GM18867 (cell line): ENCODE data around the gene COL5A3.
"Not testable (repeated sequence)": the region's sequence is repeated elsewhere in the genome, so short reads cannot be mapped to it uniquely, and the experiment has no call there.

ENCODE experiments used
- ATAC-seq: cut with Tn5 transposase; IDR thresholded peaks from one replicate; pipeline ENCODE4 v1.9.1; 2021; ENCODE audit warnings: mild to moderate bottlenecking, moderate library complexity; ENCODE audit not compliant: unreplicated experiment

The COL5A3 gene

DNA sequence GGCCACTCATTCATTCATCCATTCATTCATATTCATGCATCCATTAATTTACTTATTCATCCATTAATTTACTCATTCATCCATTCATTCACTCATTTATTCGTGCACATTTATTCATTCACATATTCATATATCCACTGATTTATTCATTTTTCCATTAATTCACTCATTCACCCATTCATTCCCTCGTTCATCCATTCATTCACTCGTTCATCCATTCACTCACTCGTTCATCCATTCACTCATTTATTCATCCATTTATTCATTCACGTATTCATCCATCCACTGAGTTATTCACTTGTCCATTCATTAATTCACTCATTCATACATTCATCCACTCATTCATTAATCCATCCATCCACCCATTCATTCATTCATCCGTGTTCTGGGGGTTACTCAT, 38.2 kb downstream of the COL5A3 start:
- ATAC-seq, result no peak

DNA sequence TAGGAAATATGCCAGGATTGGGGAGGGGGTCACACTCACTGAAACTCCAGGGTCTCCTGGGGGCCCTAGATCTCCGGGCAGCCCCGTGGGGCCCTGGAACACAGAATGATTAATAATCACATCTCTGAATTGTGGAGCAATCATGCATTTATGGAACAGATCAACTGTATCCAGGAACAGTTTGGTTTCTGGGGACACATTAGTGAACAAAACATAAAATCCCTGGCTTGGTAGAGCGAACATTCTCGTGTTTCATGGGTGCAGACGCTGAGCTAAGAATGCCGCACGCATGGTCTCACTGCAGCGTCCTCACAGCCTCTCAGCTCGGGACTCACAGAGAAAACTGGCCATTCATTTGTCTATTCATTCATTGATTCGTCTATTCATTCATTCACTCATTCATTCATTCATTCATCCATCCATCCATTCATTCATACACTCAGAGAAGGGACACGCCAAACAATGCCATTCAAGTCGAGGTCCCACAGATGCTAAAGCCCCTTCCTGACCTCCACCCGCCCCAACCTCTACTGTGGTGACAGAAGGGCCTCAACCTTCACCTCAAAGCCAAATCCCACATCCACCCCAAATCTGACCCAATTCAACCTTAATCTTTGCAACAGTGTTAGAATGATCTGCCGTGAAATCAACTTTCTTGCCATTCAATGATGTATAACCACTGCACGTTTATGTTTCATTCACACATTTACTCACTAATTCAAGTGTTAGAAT, 39.0 kb downstream of the COL5A3 start:
- ATAC-seq, result no peak

DNA sequence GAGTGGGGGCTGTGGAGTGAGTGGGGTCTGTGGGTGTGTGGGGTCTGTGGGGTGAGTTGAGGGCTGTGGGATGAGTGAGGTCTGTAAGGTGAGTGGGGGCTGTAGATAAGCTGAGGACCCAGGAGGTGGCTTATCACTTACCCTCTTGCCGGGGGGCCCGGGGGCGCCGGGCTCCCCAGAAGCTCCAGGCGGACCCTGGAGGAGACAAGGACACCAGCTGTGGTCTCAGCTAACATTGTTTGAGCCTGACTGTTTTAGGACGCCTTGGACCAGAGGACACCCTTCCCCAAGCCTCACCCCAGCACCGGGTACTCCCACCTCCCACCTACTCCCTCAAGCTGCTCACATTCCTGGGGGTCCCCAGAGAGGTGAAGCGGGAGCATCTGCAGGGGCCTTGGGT, 39.8 kb downstream of the COL5A3 start:
- no peak for ATAC-seq

DNA sequence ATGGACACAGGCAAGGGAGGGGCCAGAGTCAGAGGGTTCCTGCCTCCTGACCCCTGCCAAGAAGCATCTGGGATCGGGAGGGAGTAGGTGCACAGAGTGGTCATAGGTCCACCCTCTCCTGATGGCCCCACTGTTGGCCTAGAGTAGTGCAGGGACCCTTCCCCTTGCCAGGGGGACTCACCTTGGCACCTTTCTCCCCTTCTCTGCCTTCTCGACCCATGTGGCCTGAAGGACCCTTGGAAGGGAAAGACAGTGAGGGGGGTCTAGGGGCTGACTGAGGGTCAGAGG, 40.7 kb downstream of the COL5A3 start:
- ATAC-seq, result no peak

DNA sequence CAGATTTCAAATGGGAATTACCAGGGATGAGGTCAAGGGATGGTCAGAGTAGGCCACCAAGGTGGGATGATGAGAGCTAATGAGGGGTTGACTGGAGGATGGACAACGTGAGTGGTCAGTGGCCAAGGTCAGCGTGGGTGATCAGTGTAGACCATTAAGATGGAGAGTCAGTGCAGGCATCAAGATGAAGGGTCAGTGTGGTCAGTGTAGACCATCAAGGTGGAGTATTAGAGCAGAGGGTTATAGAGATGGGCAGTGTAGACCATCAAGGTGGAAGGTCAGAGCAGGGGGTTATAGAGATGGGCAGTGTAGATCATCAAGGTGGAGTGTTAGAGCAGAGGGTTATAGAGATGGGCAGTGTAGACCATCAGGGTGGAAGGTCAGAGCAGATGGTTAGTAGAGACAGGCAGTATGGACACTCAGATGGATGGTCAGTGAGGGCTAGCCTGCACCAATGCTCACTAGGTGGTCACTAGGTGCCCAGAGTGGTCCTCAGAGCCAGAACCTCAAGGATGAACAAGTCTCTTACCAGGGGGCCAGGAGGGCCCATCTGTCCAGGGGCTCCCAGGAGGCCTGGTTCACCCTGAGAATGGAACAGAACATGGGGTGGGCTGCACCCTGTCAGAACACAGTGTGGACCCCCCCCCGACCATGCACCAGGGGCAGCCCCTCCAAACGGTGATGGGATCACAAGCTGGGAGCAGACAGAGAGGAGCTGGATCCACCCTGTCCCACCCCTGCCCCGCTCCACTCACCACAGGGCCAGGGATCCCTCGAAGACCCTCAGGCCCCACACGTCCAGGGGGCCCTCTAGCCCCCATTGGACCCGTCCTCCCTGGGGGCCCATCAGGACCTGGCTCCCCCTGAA, 41.2 kb downstream of the COL5A3 start:
- ATAC-seq, result no peak

DNA sequence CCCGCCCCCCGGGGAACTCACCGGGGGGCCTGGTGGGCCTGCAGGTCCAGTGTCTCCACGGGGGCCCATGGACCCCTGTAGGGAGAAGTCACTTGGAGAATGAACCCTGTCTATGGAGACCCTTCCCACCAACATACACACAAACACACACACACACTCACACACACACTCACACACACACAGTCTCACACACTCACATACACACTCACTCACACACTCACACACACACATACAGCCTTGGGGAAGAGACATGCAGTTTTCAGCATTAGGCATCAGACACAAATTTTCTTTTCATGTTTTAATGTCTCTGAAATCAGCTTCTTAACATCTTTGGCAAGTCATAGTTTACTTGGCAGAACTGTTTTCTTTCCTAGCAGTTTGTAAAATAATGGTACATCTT, 43.0 kb downstream of the COL5A3 start:
- no peak for ATAC-seq

DNA sequence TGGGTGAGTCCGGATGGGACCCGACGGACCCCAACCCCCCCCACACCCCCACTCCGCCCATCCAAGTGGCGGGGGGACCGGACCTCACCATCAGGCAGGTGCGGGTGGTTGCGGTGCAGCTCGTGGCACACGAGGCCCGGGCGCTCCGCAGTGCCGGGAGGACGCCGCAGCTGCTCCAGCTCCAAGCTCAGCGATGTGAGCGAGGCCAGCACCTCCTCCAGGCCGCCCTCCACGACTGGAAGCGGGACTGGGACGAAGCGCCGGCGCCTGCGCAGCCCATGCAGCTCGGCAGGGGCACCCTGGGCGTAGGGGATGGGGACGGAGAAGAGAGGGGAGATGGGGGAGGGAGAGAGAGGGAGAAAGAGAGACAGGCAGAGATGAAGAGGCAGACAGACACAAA, 43.9 kb downstream of the COL5A3 start:
- ATAC-seq, result no peak

DNA sequence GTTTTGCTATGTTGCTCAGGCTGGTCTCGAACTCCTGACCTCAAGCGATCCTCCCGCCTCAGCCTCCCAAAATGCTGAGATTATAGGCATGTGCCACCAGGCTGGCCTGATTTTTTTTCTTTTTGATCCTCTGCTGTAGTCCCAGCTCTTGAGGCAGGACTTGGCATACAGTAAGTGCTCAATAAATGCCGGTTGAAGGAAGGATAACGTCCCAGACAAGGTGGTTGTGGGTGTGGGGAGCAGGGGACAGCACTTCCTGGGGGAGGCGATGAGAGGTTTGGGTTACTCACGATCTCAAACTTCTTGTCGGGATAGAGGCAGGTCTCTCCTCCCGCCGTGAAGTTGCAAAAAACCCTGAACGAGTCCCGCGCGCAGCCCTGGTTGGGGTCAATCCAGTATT, 44.3 kb downstream of the COL5A3 start:
- no peak for ATAC-seq

DNA sequence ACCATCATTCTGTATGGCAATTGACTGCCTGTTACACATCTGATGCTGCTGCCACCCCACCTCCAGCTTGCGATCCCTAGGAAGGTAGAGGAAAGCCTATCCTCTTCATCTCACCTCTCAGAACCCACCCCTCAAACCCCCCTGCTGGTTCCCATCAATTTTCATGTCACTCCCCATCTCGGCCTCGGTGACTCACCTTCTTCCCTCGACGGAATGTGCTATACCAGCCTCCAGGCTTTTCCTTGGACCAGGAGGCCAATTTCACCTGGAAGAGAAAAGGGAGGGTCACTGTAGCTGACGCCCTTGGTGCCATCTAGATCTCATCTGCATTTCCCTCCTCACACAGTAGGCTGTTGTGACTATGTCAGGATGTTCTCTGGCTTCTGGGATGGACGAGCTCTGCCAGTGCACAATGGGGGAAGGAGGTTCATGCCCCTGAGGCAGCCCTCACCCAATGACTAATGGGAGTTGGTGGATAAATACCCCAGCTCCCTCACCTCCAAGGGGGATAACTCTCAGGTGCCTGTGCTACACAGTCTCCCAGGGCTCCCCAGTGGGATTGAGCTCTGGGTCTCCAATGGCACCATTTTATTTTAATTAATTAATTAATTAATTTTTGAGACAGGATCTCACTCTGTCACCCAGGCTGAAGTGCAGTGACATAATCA, 47.5 kb downstream of the COL5A3 start:
- ATAC-seq, result no peak

DNA sequence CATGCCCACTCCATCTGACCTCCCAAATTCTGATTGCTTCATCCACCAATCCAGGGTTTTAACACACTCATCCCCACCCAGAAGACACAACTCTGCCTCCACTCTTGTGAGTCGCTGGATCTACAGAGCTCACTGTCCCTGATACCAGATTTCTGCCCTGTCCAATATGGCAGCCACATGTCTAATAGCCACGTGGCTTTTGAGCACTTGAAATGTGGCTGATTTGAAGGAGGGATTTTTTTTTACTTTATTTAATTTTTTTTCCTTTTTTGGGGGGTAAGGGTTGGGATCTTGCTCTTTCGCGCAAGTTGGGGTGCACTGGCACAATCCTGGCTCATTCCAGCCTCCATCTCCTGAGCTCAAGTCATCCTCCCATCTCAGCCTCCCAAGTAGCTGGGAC, 49.2 kb downstream of the COL5A3 start:
- no peak for ATAC-seq

DNA sequence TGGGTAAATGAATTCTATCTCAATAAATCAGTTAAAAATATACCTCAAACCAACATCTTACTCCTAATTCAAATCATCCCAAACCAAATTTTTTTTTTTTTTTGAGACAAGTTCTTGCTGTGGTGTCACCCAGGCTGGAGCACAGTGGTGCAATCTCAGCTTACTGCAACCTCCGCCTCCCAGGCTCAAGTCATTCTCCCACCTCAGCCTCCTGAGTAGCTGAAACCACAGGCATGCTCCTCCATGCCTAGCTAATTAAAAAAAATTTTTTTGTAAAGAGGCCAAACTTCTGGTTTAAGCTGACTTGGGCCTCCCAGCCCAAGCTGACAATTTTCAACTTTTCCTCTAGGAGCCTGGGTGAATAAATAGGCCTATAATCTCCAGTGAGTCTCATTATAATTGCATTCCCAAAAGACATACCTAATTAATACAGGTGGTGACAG, 51.9 kb downstream of the COL5A3 start:
- ATAC-seq, result no peak

DNA sequence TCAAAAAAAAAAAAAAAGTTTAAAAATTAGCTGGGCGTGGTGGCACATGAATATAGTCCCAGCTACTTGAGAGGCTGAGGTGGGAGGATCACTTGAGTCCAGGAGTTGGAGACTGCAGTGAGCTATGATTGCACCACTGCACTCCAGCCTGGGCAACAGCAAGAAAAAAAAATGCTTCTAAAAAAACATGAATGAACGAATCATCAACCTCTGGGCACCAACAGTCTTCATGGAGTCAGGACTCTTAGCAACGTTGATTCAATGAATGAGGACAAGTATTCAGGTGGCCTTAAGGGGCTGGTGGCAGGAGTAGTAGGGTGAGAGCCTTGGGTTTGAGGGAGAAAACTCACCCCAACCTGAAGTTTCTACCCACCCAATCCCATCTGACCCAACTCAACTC, 53.3 kb downstream of the COL5A3 start:
- no peak for ATAC-seq

DNA sequence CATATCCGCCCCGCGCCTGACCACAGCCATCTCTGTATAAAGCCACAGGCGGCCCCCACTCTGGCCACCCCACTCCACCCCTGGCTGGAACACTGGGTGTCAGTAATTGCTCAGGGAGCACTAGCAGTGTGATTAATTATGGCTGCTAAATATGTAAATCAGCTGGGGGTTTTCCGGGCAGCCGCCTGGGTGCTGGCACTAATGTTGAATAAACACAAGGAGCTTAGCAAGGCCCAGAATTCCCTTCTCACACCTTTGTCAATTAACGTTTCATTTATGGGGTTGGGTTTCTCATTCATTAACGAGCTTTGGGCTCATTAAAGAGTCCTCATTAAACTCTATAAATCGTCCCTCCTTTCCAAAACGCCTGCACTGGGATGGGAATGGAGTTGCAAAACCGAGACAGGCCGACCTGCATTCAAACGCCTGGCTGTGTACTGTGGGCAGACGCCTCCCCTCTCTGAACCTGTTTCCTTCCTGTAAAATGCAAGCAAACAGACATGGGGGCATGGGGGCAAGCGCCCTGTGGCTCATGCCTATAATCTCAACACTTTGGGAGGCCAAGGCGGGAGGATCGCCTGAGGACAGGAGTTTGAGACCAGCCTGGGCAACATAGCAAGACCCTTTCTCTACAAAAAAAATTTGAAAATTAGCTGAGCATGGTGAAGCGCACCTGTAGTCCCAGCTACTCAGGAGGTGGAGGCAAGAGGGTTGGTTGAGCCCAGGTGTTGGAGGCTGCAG, 56.3 kb downstream of the COL5A3 start:
- no peak for ATAC-seq

DNA sequence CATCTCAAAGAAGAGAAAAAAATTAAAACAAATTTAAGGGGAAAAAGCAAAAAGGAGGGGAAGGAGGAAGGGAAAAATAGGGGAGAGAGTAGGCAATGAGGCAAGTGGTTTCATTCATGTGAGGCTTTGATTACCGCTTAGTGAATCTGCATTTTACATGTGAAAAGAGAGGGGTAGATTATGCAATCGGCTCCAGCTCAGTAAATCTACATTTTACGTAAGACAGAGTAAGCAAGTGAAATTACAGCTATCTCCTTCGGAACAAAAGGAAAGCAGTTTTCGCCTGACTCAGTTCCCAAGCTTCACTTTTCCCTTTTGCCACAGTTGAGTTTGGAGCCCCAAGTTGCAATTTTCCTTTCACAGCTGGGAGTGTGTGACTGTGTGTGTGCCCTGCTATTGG, 58.0 kb downstream of the COL5A3 start:
- ATAC-seq, result no peak

DNA sequence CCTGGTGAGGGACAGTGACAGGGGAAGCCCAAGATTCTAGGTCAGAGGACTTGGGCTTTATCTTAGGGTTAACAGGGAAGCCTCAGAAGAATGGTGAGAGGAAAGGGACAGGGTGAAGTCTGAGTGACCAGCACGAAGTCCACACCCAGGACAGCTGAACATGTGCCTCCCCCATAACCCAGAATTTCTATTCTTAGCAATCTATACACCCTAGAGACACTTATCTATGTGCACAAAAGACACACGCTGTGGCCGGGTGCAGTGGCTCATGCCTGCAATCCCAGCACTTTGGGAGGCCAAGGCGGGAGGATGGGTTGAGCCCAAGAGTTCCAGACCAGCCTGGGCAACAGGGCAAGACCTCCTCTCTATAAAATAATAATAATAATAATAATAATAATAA, 62.9 kb downstream of the COL5A3 start:
- no peak for ATAC-seq

DNA sequence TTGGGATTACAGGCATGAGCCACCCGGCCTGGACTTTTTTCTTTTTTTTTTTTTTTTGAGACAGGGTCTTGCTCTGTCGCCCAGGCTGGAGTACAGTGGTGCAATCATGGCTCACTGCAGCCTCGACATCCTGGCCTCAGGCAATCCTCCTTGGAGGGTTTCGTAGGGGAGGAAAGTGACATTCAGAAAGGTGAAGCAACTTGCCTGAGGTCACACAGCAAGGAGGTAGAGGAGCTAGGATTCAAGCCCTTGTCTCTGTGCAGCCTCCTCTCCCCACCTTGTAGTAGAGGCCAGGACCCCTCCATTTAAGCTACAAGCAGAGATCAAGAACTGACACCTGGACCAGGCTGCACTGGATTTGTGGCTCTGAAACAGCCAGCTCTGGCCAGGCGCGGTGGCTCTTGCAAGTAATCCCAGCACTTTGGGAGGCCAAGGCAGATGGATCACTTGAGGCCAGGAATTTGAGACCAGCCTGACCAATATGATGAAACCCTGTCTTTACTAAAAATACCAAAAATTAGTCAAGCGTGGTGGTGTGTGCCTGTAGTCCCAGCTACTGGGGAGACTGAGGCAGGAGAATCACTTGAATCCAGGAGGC, 63.7 kb downstream of the COL5A3 start:
- not testable (repeated sequence) for ATAC-seq

DNA sequence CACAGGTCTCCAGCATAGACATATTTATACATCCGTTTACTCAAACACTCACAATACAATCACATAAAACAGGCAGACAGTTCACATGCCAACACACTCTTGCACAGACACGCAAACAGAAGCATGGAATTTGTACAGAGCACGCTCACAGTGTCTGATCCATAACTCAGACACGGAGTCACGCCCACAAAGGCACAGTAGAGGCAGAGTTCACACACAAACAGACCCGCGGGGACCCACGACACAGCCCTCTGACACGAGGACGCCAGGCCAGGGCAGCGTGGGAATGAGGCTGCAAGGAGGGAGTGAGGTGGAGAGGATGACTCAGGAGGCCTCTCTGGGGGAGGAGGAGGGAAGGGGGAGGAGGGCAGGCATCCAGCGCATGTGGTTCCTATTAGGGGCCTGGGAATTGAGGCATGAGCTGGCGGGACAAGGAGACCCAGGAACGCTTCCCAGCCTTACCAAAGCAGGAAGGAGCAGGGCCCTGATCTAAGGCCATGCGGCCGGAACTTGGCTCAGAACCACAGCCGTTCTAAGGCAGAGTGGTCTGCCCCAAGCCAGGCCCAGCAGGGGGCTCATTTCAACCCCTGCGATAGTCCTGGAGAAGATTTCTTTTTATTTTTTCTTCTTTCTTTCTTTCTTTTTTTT, 64.9 kb downstream of the COL5A3 start:
- no peak for ATAC-seq

DNA sequence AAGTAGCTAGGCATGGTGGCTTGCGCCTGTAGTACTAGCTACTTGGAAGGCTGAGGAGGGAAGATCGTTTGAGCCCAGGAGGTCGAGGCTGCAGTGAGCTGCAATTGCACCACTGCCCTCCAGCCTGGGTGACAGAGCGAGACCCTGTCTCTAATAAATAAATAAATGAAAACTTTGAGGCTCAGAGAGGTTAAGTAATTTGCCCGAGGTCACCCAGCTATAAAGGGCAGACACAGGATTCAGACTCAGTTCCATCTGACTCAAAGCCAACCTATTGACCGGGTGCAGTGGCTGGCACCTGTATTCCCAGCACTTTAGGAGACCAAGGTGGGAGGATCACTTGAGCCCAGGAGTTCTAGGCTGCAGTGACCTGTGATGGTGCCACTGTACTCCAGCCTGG, 66.6 kb downstream of the COL5A3 start:
- ATAC-seq, result no peak

DNA sequence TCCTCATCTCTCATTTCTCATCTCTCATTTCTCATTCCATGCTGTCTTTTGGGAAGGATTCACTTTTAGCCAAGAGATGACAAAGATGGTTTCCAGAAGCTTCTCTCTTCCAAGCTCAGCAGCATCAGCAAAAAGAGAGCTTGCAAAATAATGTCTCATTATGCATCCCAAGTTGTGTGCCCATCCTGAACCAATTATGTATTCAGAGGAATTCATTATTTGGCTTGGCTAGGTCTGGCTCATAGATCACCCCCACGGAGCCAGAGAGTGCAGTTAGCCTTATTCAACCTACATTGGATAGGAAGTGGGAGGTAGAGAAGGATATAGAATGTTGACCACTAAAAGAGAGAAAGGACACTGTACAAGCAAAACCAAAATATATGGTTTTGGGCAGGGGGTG, 68.6 kb downstream of the COL5A3 start:
- no peak for ATAC-seq

DNA sequence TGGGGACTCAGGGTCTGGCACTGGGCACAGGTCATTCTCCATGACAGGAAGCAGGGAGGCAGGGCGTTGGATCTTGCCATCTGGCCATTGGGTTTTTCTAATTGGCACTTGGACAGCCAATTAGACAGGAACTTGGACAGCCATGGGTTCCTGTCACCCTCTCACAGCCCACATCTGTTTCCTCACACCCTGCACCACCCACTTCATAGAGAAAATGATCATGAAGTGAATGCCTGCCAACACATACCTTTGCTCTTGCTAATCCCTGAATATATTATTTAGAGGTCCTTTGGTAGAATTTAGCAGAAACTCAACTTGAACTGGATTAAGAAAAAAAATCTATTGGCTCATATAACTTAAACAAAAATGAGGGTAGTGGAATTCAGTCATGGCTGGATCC, 69.1 kb downstream of the COL5A3 start:
- ATAC-seq, result no peak
